Upper lobe of left lung (tissue), 4 donors: Measurements from ENCODE around the gene RAB30.

Source experiments
- POLR2AphosphoS5 ChIP-seq, 2 donors: sonication (generic); formaldehyde crosslinking; IDR thresholded peaks; one replicate each; pipeline ENCODE4 v1.5.1; 2017; ENCODE audit warnings: antibody characterized with exemption in 2 of 2
- TF ChIP-seq, protein P1 (sequence below), 6 experiments: fragments of 450-650 bp in 4 of 6; fragments of 200-600 bp in 2 of 6; sonication (generic) in 2 of 6; IDR thresholded peaks; one replicate each; pipeline ENCODE4 v1.5.1; 2016 to 2019; ENCODE audit warnings: antibody characterized with exemption in 6 of 6

GRCh38 chr11:82986446-82986845 lies 85.3 kb downstream of the RAB30 start:
- TF ChIP-seq, protein P1, sequence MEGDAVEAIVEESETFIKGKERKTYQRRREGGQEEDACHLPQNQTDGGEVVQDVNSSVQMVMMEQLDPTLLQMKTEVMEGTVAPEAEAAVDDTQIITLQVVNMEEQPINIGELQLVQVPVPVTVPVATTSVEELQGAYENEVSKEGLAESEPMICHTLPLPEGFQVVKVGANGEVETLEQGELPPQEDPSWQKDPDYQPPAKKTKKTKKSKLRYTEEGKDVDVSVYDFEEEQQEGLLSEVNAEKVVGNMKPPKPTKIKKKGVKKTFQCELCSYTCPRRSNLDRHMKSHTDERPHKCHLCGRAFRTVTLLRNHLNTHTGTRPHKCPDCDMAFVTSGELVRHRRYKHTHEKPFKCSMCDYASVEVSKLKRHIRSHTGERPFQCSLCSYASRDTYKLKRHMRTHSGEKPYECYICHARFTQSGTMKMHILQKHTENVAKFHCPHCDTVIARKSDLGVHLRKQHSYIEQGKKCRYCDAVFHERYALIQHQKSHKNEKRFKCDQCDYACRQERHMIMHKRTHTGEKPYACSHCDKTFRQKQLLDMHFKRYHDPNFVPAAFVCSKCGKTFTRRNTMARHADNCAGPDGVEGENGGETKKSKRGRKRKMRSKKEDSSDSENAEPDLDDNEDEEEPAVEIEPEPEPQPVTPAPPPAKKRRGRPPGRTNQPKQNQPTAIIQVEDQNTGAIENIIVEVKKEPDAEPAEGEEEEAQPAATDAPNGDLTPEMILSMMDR (IDR thresholded peaks at IDR 0.05): no peak
- TF ChIP-seq POLR2AphosphoS5 (IDR thresholded peaks at IDR 0.05): no peak
